H9 (cell line): ENCODE results near the gene TCEA2. TPM values are rescaled to one million over a fixed set of nuclear protein-coding genes. Genes with fewer than 3 reads are reported as not detected.

Experiments used
- DNase-seq: peaks from one replicate; pipeline ENCODE4 v3.0.0-alpha.2; 2017
- H2AFZ ChIP-seq: one replicate; pipeline ENCODE4 v1.6.1; 2013; ENCODE audit warnings: mild to moderate bottlenecking, low read length, control low read depth, moderate library complexity
- H2AK5ac ChIP-seq: 2 replicates; pipeline ENCODE4 v1.6.1; 2013; ENCODE audit warnings: low read length, control low read depth, mixed read lengths; ENCODE audit not compliant: insufficient read length
- H2BK120ac ChIP-seq: one replicate; pipeline ENCODE4 v1.6.1; 2013; ENCODE audit warnings: low read depth, mild to moderate bottlenecking, low read length, control low read depth, inconsistent platforms; ENCODE audit not compliant: poor library complexity, severe bottlenecking
- H2BK12ac ChIP-seq: 2 replicates; pipeline ENCODE4 v1.6.1; 2013; ENCODE audit warnings: low read length, control low read depth, mixed read lengths, low read depth; ENCODE audit not compliant: insufficient read length
- H2BK15ac ChIP-seq: 2 replicates; pipeline ENCODE4 v1.6.1; 2013; ENCODE audit warnings: low read depth, low read length, control low read depth
- H2BK20ac ChIP-seq: one replicate; pipeline ENCODE4 v1.6.1; 2013; ENCODE audit warnings: low read depth, mild to moderate bottlenecking, low read length, control low read depth, inconsistent platforms; ENCODE audit not compliant: poor library complexity, severe bottlenecking
- H2BK5ac ChIP-seq: 2 replicates; pipeline ENCODE4 v1.6.1; 2013; ENCODE audit warnings: low read length, control low read depth, mixed read lengths; ENCODE audit not compliant: insufficient read length
- H3K14ac ChIP-seq: 2 replicates; pipeline ENCODE4 v1.6.1; 2013; ENCODE audit warnings: low read length, control low read depth; ENCODE audit not compliant: insufficient read depth
- H3K18ac ChIP-seq: 2 replicates; pipeline ENCODE4 v1.6.1; 2013; ENCODE audit warnings: low read depth, mild to moderate bottlenecking, mixed read lengths, low read length, control low read depth; ENCODE audit not compliant: insufficient read length
- H3K23ac ChIP-seq: 2 replicates; pipeline ENCODE4 v1.6.1; 2013; ENCODE audit warnings: low read length, control low read depth, mixed read lengths, low read depth; ENCODE audit not compliant: insufficient read length
- H3K23me2 ChIP-seq: 2 replicates; pipeline ENCODE4 v1.6.1; 2013; ENCODE audit warnings: low read depth, mild to moderate bottlenecking, mixed read lengths, low read length, control low read depth; ENCODE audit not compliant: insufficient read length, poor library complexity, severe bottlenecking
- H3K27ac ChIP-seq: 2 replicates; pipeline ENCODE4 v1.5.1; 2013; ENCODE audit warnings: low read length, control low read depth, mixed read lengths, low read depth; ENCODE audit not compliant: insufficient read length
- H3K27me3 ChIP-seq: 2 replicates; pipeline ENCODE4 v1.6.1; 2013; ENCODE audit warnings: low read length, control low read depth, inconsistent platforms; ENCODE audit not compliant: insufficient read depth
- H3K4ac ChIP-seq: 2 replicates; pipeline ENCODE4 v1.6.1; 2013; ENCODE audit warnings: low read depth, mild to moderate bottlenecking, control low read depth, inconsistent platforms, low read length, moderate library complexity
- H3K4me1 ChIP-seq: 2 replicates; pipeline ENCODE4 v1.6.1; 2013; ENCODE audit warnings: low read length, control low read depth, inconsistent platforms; ENCODE audit not compliant: insufficient read depth
- H3K4me2 ChIP-seq: 2 replicates; pipeline ENCODE4 v1.6.1; 2013; ENCODE audit warnings: low read length, control low read depth, mixed read lengths; ENCODE audit not compliant: insufficient read length, insufficient read depth
- H3K56ac ChIP-seq: 2 replicates; pipeline ENCODE4 v1.6.1; 2013; ENCODE audit warnings: low read depth, mild to moderate bottlenecking, mixed read lengths, low read length, control low read depth; ENCODE audit not compliant: insufficient read length
- H3K79me1 ChIP-seq: 2 replicates; pipeline ENCODE4 v1.6.1; 2013; ENCODE audit warnings: low read depth, mild to moderate bottlenecking, moderate library complexity, low read length, control low read depth, inconsistent platforms; ENCODE audit not compliant: insufficient read depth, poor library complexity, severe bottlenecking
- H3K79me2 ChIP-seq: 2 replicates; pipeline ENCODE4 v1.6.1; 2013; ENCODE audit warnings: low read length, control low read depth, inconsistent platforms; ENCODE audit not compliant: insufficient read depth
- H3K9ac ChIP-seq: 2 replicates; pipeline ENCODE4 v1.6.1; 2013; ENCODE audit warnings: low read length, control low read depth, mixed read lengths; ENCODE audit not compliant: insufficient read length; ENCODE audit errors: extremely low read depth
- H3K9me3 ChIP-seq: one replicate; pipeline ENCODE4 v1.6.1; 2013; ENCODE audit warnings: low read depth, low read length, inconsistent platforms; ENCODE audit not compliant: control insufficient read depth
- H3T11ph ChIP-seq: one replicate; pipeline ENCODE4 v1.6.1; 2013; ENCODE audit warnings: mild to moderate bottlenecking, low read length, control low read depth, inconsistent platforms
- H4K20me1 ChIP-seq: one replicate; pipeline ENCODE4 v1.6.1; 2013; ENCODE audit not compliant: control insufficient read depth, insufficient read length, insufficient read depth
- H4K5ac ChIP-seq: 2 replicates; pipeline ENCODE4 v1.6.1; 2013; ENCODE audit warnings: low read depth, mild to moderate bottlenecking, mixed read lengths, low read length, control low read depth; ENCODE audit not compliant: insufficient read length
- H4K8ac ChIP-seq: replicated peaks from 2 replicates; pipeline ENCODE4 v1.6.1; 2013; ENCODE audit warnings: low read length, control low read depth, mixed read lengths, low read depth; ENCODE audit not compliant: insufficient read length
- H4K91ac ChIP-seq: 2 replicates; pipeline ENCODE4 v1.6.1; 2013; ENCODE audit warnings: low read depth, mild to moderate bottlenecking, moderate library complexity, mixed read lengths, low read length, control low read depth; ENCODE audit not compliant: insufficient read length
- H3K27ac Mint-ChIP-seq, 3 experiments: 2 replicates in 2 of 3; 3 replicates in 1 of 3; pipeline ENCODE4 v1.8.0; 2020 to 2021; ENCODE audit warnings: mixed read lengths in 3 of 3, mild to moderate bottlenecking in 1 of 3, moderate library complexity in 1 of 3
- H3K27me3 Mint-ChIP-seq: 2 replicates; pipeline ENCODE4 v1.8.0; 2021; ENCODE audit warnings: low read depth, mild to moderate bottlenecking, moderate library complexity, mixed read lengths
- H3K36me3 Mint-ChIP-seq, 3 experiments: 2 replicates in 2 of 3; 3 replicates in 1 of 3; pipeline ENCODE4 v1.8.0; 2020 to 2021; ENCODE audit warnings: low read depth in 3 of 3, mixed read lengths in 3 of 3; ENCODE audit not compliant: insufficient read depth in 1 of 3
- H3K4me1 Mint-ChIP-seq, 2 experiments: 2 replicates each; pipeline ENCODE4 v1.8.0; 2020; ENCODE audit warnings: mixed read lengths in 2 of 2
- H3K4me3 Mint-ChIP-seq, 2 experiments: 2 replicates in 1 of 2; 3 replicates in 1 of 2; pipeline ENCODE4 v1.8.0; 2020 to 2021; ENCODE audit warnings: mild to moderate bottlenecking in 2 of 2, mixed read lengths in 2 of 2, moderate library complexity in 1 of 2
- H3K9me3 Mint-ChIP-seq, 2 experiments: 2 replicates in 1 of 2; 3 replicates in 1 of 2; pipeline ENCODE4 v1.8.0; 2020; ENCODE audit warnings: mild to moderate bottlenecking in 2 of 2, mixed read lengths in 2 of 2, moderate library complexity in 1 of 2
- CTCF ChIP-seq: fragments of 200-600 bp; sonication (generic); conservative IDR thresholded peaks from 3 replicates; pipeline ENCODE4 v1.8.0; 2021; ENCODE audit warnings: antibody characterized with exemption, mild to moderate bottlenecking
- WGBS: extraction: QIAGEN DNeasy Blood & Tissue Kit; methylation state at CpG from one replicate; pipeline ENCODE4 v1.1.7; 2013; ENCODE audit warnings: missing lambda C conversion rate, low lambda C conversion rate, mixed read lengths; ENCODE audit not compliant: insufficient read length; ENCODE audit errors: extremely low coverage; 5-methylcytosine and 5-hydroxymethylcytosine counted together
- total RNA-seq: library from RNA; stranded (reverse); gene quantifications from 2 replicates; pipeline ENCODE4 v1.2.1, GENCODE V29; 2021

TCEA2 gene
- total RNA-seq, 1 experiment from 2014 or later = 51.7 TPM

GRCh38 chr20:64053841-64054661 is 8.9 kb upstream of the TCEA2 start:
- H3K4me1 Mint-ChIP-seq = peaks cover 21 to 30% of the 10 kb centered on the region in 2 experiments
- WGBS = no CpG with 5 or more reads among the region's 17 CpGs

More at GRCh38 chr20:64053841-64054661, 8.9 kb upstream of the TCEA2 start:
- Histone ChIP-seq H3K14ac (no peak overlapping the region), H2AK5ac (no peak overlapping the region), H2BK15ac (no peak overlapping the region), H4K91ac (no peak overlapping the region), H2BK5ac (no peak overlapping the region), H4K8ac (no peak overlapping the region), H3K56ac (no peak overlapping the region), H3K23me2 (no peaks in the 10 kb centered on the region), H2BK20ac (no peak overlapping the region), H4K20me1 (no peaks in the 10 kb centered on the region), H3T11ph (no peak overlapping the region), H4K5ac (no peak overlapping the region), H3K9ac (no peak overlapping the region), H3K79me2 (no peaks in the 10 kb centered on the region), H3K4ac (no peak overlapping the region), H3K4me1 (no peaks in the 10 kb centered on the region), H3K79me1 (no peaks in the 10 kb centered on the region), H3K23ac (no peak overlapping the region), H3K4me2 (no peak overlapping the region), H2BK12ac (no peak overlapping the region), H2BK120ac (no peak overlapping the region), H3K27ac (no peak overlapping the region), H3K18ac (no peak overlapping the region), H3K9me3 (no peaks in the 10 kb centered on the region), H3K27me3 (peaks cover 4% of the 10 kb centered on the region; the same call in 1 of the 2 replicates), H2AFZ (no peak overlapping the region)
- Mint-ChIP-seq H3K27ac (no peak overlapping the region), H3K36me3 (no peaks in the 10 kb centered on the region; a peak in 1 of 7 replicates), H3K4me3 (no peak overlapping the region), H3K27me3 (peaks cover 34% of the 10 kb centered on the region), H3K9me3 (no peaks in the 10 kb centered on the region; a peak in 1 of 5 replicates)
- peak; percentile 55 for TF ChIP-seq CTCF
- peak; percentile 78 for DNase-seq
